HepG2 (cell line): ENCODE measurements around the gene CDH23. TPM values are rescaled to one million over a fixed set of nuclear protein-coding genes. Genes with fewer than 3 reads are reported as not detected.
A peak's percentile ranks its signal among the peaks of the same experiment; 100 is the strongest.

ENCODE experiments used
- ATAC-seq: fragments of 200-7000 bp; cut with Tn5 transposase; 3 replicates; pipeline ENCODE4 v1.9.1; 2020; ENCODE audit warnings: mild to moderate bottlenecking, moderate library complexity
- BruUV-seq: library from RNA; stranded (reverse); fragments of 400-500 nt; replicated peaks from 2 replicates; lab custom pipeline; 2021; lab: Mats Ljungman, UMichigan
- CTCF ChIA-PET: fragments of 300-600 bp; formaldehyde crosslinking; extraction: SDS; loops from one replicate; lab custom pipeline; 2021; ENCODE audit warnings: low total read pairs, inconsistent platforms, low intra/inter-chr PET ratio; lab: Yijun Ruan, JAX
- POLR2A ChIA-PET: fragments of 350-600 bp; sonication (Branson Sonifier 250); formaldehyde crosslinking; loops from one replicate; lab custom pipeline; 2020; ENCODE audit warnings: antibody characterized with exemption, inconsistent platforms; lab: Yijun Ruan, JAX
- DNase-seq: peaks from one replicate; pipeline ENCODE4 v3.0.0-alpha.2; 2015; ENCODE audit warnings: low spot score
- FAIRE-seq: peaks from 3 replicates; lab custom pipeline; 2011; peaks lifted over from hg19 to GRCh38; lab: Jason Lieb, UNC
- H2AFZ ChIP-seq: one replicate; pipeline ENCODE4 v1.6.1; 2011; ENCODE audit warnings: low read length, inconsistent platforms
- H3K27ac ChIP-seq: fragments of 300-600 bp; 3 replicates; pipeline ENCODE4 v1.8.0; 2011; ENCODE audit warnings: mixed run types, mild to moderate bottlenecking, mixed read lengths, low read length, inconsistent platforms; ENCODE audit not compliant: insufficient read depth; ENCODE audit errors: extremely low read length
- H3K27me3 ChIP-seq, 2 experiments: fragments of 200-600 bp in 1 of 2; 2 replicates in 1 of 2; 3 replicates in 1 of 2; pipeline versions ENCODE4 v1.6.0 to v1.8.0; 2011; ENCODE audit warnings: low read length in 2 of 2, mild to moderate bottlenecking in 2 of 2, moderate library complexity in 2 of 2, inconsistent platforms in 1 of 2; ENCODE audit not compliant: insufficient read depth in 2 of 2, control insufficient read depth in 1 of 2
- H3K36me3 ChIP-seq, 2 experiments: fragments of 200-600 bp in 1 of 2; replicated peaks in 1 of 2; 2 replicates in 1 of 2; 3 replicates in 1 of 2; pipeline versions ENCODE4 v1.5.1 to v1.8.0; 2011; ENCODE audit warnings: low read length in 2 of 2, inconsistent platforms in 1 of 2; ENCODE audit not compliant: insufficient read depth in 2 of 2, control insufficient read depth in 1 of 2
- H3K4me1 ChIP-seq: 2 replicates; pipeline ENCODE4 v1.5.1; 2012; ENCODE audit warnings: low read length, inconsistent platforms; ENCODE audit not compliant: insufficient read depth
- H3K4me2 ChIP-seq: 2 replicates; pipeline ENCODE4 v1.6.0; 2011; ENCODE audit warnings: low read depth, low read length, inconsistent platforms
- H3K4me3 ChIP-seq, 3 experiments: fragments of 200-600 bp in 1 of 3; sonication (generic), shearing (Covaris generic) in 1 of 3; replicated peaks in 1 of 3; 2 replicates each; pipeline ENCODE4 v1.5.1; 2011 to 2016; ENCODE audit warnings: low read length in 3 of 3, inconsistent platforms in 2 of 3, low read depth in 2 of 3, mild to moderate bottlenecking in 2 of 3, control low read depth in 1 of 3, mixed read lengths in 1 of 3; ENCODE audit not compliant: insufficient read depth in 1 of 3
- H3K79me2 ChIP-seq: one replicate; pipeline ENCODE4 v1.6.1; 2011; ENCODE audit warnings: low read length, inconsistent platforms; ENCODE audit not compliant: insufficient read depth
- H3K9ac ChIP-seq: 2 replicates; pipeline ENCODE4 v1.6.0; 2011; ENCODE audit warnings: mild to moderate bottlenecking, low read depth, low read length, inconsistent platforms; ENCODE audit not compliant: insufficient read depth
- H3K9me3 ChIP-seq: 2 replicates; pipeline ENCODE4 v1.5.1; 2012; ENCODE audit warnings: mild to moderate bottlenecking, low read length
- H4K20me1 ChIP-seq: 2 replicates; pipeline ENCODE4 v1.6.0; 2011; ENCODE audit warnings: inconsistent platforms, mild to moderate bottlenecking, low read length, moderate library complexity; ENCODE audit not compliant: insufficient read depth
- CAMTA2 ChIP-seq: sonication (generic); formaldehyde crosslinking; IDR thresholded peaks from 2 replicates; pipeline ENCODE4 v1.4.0; 2020; ENCODE audit warnings: mild to moderate bottlenecking, missing genetic modification reagents, borderline replicate concordance
- DR1 ChIP-seq: sonication (generic); formaldehyde crosslinking; IDR thresholded peaks from 2 replicates; pipeline ENCODE4 v1.8.0; 2021; ENCODE audit warnings: mild to moderate bottlenecking, missing genetic modification reagents, inconsistent platforms
- GPN1 ChIP-seq: sonication (generic); formaldehyde crosslinking; IDR thresholded peaks from 2 replicates; pipeline ENCODE4 v1.5.1; 2020; ENCODE audit warnings: missing genetic modification reagents, borderline replicate concordance
- HHEX ChIP-seq: IDR thresholded peaks from 2 replicates; pipeline ENCODE4 v1.6.1; 2016; ENCODE audit warnings: control low read depth
- HOXD1 ChIP-seq: sonication (generic); formaldehyde crosslinking; IDR thresholded peaks from 2 replicates; pipeline ENCODE4 v1.5.0; 2020; ENCODE audit warnings: missing genetic modification reagents
- JUN ChIP-seq: sonication (generic); formaldehyde crosslinking; IDR thresholded peaks from 2 replicates; pipeline ENCODE4 v1.4.0; 2020; ENCODE audit warnings: mild to moderate bottlenecking, missing genetic modification reagents
- KAT7 ChIP-seq: IDR thresholded peaks from 2 replicates; pipeline ENCODE4 v1.6.1; 2018; ENCODE audit warnings: borderline replicate concordance, missing compliant biosample characterization
- MED13 ChIP-seq: sonication (generic); formaldehyde crosslinking; IDR thresholded peaks from 2 replicates; pipeline ENCODE4 v1.5.0; 2020; ENCODE audit warnings: missing genetic modification reagents
- MIXL1 ChIP-seq: IDR thresholded peaks from 2 replicates; pipeline ENCODE4 v1.6.1; 2016
- NFYC ChIP-seq: IDR thresholded peaks from 2 replicates; pipeline ENCODE4 v1.6.1; 2016; ENCODE audit warnings: missing genetic modification reagents, missing compliant biosample characterization
- POLR2G ChIP-seq: fragments of 200-400 bp; formaldehyde crosslinking; IDR thresholded peaks from 2 replicates; pipeline ENCODE4 v1.6.1; 2018; ENCODE audit warnings: mild to moderate bottlenecking, low read depth, low read length, moderate library complexity
- REL ChIP-seq: sonication (generic); formaldehyde crosslinking; conservative IDR thresholded peaks from 2 replicates; pipeline ENCODE4 v1.8.0; 2022; ENCODE audit warnings: mild to moderate bottlenecking, missing genetic modification reagents, moderate library complexity
- REST ChIP-seq, 2 experiments: IDR thresholded peaks; 2 replicates each; pipeline ENCODE4 v1.6.1; 2011 to 2012; ENCODE audit warnings: low read length in 2 of 2, borderline replicate concordance in 1 of 2, low read depth in 1 of 2, mild to moderate bottlenecking in 1 of 2, moderate library complexity in 1 of 2
- SAFB2 ChIP-seq: sonication (generic); formaldehyde crosslinking; IDR thresholded peaks from 2 replicates; pipeline ENCODE4 v1.5.1; 2020; ENCODE audit warnings: missing genetic modification reagents, low read depth, mild to moderate bottlenecking, borderline replicate concordance
- SRF ChIP-seq: IDR thresholded peaks from 2 replicates; pipeline ENCODE4 v1.6.1; 2011; ENCODE audit warnings: mild to moderate bottlenecking, low read depth, low read length, moderate library complexity
- STAG1 ChIP-seq: sonication (generic); formaldehyde crosslinking; IDR thresholded peaks from 2 replicates; pipeline ENCODE4 v1.4.0; 2020; ENCODE audit warnings: missing genetic modification reagents
- TSC22D2 ChIP-seq: sonication (generic); formaldehyde crosslinking; IDR thresholded peaks from 2 replicates; pipeline ENCODE4 v1.5.1; 2020; ENCODE audit warnings: missing genetic modification reagents, mild to moderate bottlenecking, borderline replicate concordance
- ZFX ChIP-seq: sonication (generic); formaldehyde crosslinking; IDR thresholded peaks from 2 replicates; pipeline ENCODE4 v1.4.0; 2020; ENCODE audit warnings: mild to moderate bottlenecking, low read depth, missing genetic modification reagents, moderate library complexity
- ZNF230 ChIP-seq: sonication (generic); formaldehyde crosslinking; IDR thresholded peaks from 2 replicates; pipeline ENCODE4 v1.4.0; 2020; ENCODE audit warnings: mild to moderate bottlenecking, missing genetic modification reagents
- ZNF709 ChIP-seq: sonication (generic); formaldehyde crosslinking; IDR thresholded peaks from 2 replicates; pipeline ENCODE4 v1.5.0; 2020; ENCODE audit warnings: mild to moderate bottlenecking, missing genetic modification reagents
- ZNF841 ChIP-seq: sonication (generic); formaldehyde crosslinking; IDR thresholded peaks from 2 replicates; pipeline ENCODE4 v1.8.1; 2023; ENCODE audit warnings: missing genetic modification reagents, borderline replicate concordance
- ZSCAN12 ChIP-seq: sonication (generic); formaldehyde crosslinking; IDR thresholded peaks from 2 replicates; pipeline ENCODE4 v1.9.0; 2021; ENCODE audit warnings: mild to moderate bottlenecking, missing genetic modification reagents
- WGBS: methylation state at CpG from one replicate; pipeline ENCODE4 v1.1.6; 2017; ENCODE audit warnings: low lambda C conversion rate; 5-methylcytosine and 5-hydroxymethylcytosine counted together
- in situ Hi-C: cut with HindIII; loops from 2 replicates; pipeline ENCODE4 v1.10.0; 2017; ENCODE audit warnings: low pct_unique_long_range_greater_than_20kb; ENCODE audit not compliant: extremely low pct_ligation_motif_present
- intact Hi-C: fragments of 100-400 bp; cut with micrococcal nuclease; formaldehyde crosslinking; loops from one replicate; pipeline ENCODE4 v1.10.0; 2022; ENCODE audit not compliant: unreplicated experiment
- polyA plus RNA-seq, 8 experiments: library from polyadenylated mRNA; depleted of rRNA in 3 of 8; stranded (reverse) in 7 of 8; unstranded in 1 of 8; fragments of >200 nt; fragmentation: Illumina TruSeq in 4 of 8; extraction: Trizol in 4 of 8; gene quantifications; 2 replicates each; pipeline versions ENCODE4 v1.2.1 to v1.2.3, GENCODE V29; 2011 to 2016; ENCODE audit warnings: low read depth in 4 of 8, missing spikeins in 1 of 8, mixed read lengths in 1 of 8; ENCODE audit not compliant: insufficient read depth in 1 of 8
- total RNA-seq, 5 experiments: library from RNA; depleted of rRNA; stranded (reverse); fragments of >200 nt; fragmentation: Illumina TruSeq; extraction: Trizol; gene quantifications; 2 replicates each; pipeline ENCODE4 v1.2.3, GENCODE V29; 2016; ENCODE audit warnings: low read depth in 1 of 5

Gene CDH23
- total and polyA plus RNA-seq, 2 of the 13 experiments (the other 11 are each of a cell fraction or from before 2014, with no cell fraction given) = 0.13 TPM; not detected in 1

- TF ChIP-seq REST (IDR thresholded peaks at IDR 0.05; ENCODE audit: borderline replicate concordance in 1 of 2, low read depth in 1 of 2, low read length in 2 of 2) (no peak), KAT7 (no peak), HOXD1 (CRISPR knock-in tag) (no peak), SRF (no peak), DR1 (no peak), CAMTA2 (no peak), ZNF230 (CRISPR knock-in tag) (no peak), MED13 (CRISPR knock-in tag) (no peak), ZFX (CRISPR knock-in tag) (no peak), HHEX (CRISPR knock-in tag) (no peak)
Measured at GRCh38 chr10:71701496-71702132, 304.9 kb downstream of the CDH23 start (continued).

GRCh38 chr10:71703577-71703976, 306.9 kb downstream of the CDH23 start:
- ATAC-seq (no peak), DNase-seq (no peak), FAIRE-seq (no peak)
- H3K27me3 ChIP-seq = peaks cover 1 to 34% of the 10 kb centered on the region in 2 experiments; a peak in 2 of 5 replicates
- no peaks in the 10 kb centered on the region for H3K9me3 ChIP-seq
- POLR2A ChIA-PET = no interaction called here
- 36% methylated on average over 9 of the region's 11 CpGs for WGBS
- BruUV-seq = no TSS peak
- no peaks in the 10 kb centered on the region for H3K4me1 ChIP-seq
- H2AFZ ChIP-seq = no peak overlapping the region
- in situ Hi-C loops (loop anchor here (5.0 kb wide), 1 partner anchor 396 kb away; no protein-coding TSS in a partner anchor), intact Hi-C loops (no loop called here)
- no peak overlapping the region for H3K4me2 ChIP-seq
- CTCF ChIA-PET = no interaction called here
- H3K36me3 ChIP-seq = no peaks in the 10 kb centered on the region
- H3K79me2 ChIP-seq = no peaks in the 10 kb centered on the region
- no peak overlapping the region for H3K4me3 ChIP-seq
- no peaks in the 10 kb centered on the region for H4K20me1 ChIP-seq
- no peak overlapping the region for H3K9ac ChIP-seq
- H3K27ac ChIP-seq = no peak overlapping the region
- TF ChIP-seq GPN1 (CRISPR knock-in tag) = no peak
- TF ChIP-seq POLR2G = no peak
- TF ChIP-seq SAFB2 = no peak
- TF ChIP-seq ZNF709 (CRISPR knock-in tag) = no peak
- TF ChIP-seq MIXL1 (CRISPR knock-in tag) = no peak
- peak; percentile 19; the same call in 1 of the 2 replicates for TF ChIP-seq STAG1 (CRISPR knock-in tag)
- TF ChIP-seq ZSCAN12 = no peak
- TF ChIP-seq NFYC (CRISPR knock-in tag) = no peak
- TF ChIP-seq REL (CRISPR knock-in tag) = no peak
- no peak for TF ChIP-seq TSC22D2 (CRISPR knock-in tag)
- TF ChIP-seq JUN (CRISPR knock-in tag) = no peak
- TF ChIP-seq ZNF841 (CRISPR knock-in tag) = no peak
